ENCODE measurements around the gene VPS37D.
A peak's percentile ranks its signal among the peaks of the same experiment; 100 is the strongest.
"Not testable (repeated sequence)": the region's sequence is repeated elsewhere in the genome, so short reads cannot be mapped to it uniquely, and the experiment has no call there.

The VPS37D gene

DNA sequence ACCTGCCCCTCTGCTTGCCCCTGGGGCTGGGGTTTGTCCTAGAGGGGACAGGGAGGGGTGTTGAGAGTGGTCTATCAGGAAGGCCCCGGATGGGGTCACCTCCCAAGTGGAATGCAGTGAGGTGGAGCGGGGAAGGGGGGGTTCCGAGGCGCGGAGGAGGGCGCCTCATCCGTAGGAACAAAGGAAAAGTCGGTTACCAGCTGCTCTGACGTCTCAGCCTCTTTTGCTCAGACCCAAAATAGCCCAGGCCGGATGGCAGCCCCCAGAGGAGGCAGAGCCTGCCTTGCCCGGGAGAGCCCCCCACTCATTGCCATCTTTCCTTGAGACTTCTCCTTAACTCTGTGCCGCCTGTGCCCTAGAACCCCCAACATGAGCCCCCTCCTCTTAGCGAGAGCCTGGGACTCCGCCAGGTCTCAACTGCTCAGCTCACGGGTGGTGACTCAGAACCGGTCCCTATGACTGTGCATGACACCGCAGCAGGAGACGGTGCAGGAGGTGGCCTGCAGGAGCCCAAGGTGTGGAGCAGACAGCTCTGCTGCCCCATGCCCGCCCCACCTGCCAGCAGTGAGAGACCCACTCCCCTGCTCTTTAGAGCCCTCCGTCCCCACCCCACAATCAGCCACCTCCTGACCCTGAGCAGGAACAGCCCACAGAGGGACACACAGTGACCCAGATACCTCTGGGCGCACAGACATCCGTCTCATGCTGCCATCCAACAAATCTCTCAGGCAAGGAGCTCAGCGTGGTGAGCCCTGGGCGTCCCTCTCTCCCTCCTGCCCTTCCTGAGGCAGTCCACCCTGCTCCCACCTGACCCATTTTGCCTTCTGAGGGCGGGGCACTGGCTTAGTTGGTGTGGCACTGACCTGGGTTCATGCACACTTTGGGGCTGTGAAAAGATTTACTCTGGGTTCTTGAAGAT, 38.8 kb downstream of the VPS37D start:
- DNase-seq: peak in 1 of 14 donors; percentile 55

DNA sequence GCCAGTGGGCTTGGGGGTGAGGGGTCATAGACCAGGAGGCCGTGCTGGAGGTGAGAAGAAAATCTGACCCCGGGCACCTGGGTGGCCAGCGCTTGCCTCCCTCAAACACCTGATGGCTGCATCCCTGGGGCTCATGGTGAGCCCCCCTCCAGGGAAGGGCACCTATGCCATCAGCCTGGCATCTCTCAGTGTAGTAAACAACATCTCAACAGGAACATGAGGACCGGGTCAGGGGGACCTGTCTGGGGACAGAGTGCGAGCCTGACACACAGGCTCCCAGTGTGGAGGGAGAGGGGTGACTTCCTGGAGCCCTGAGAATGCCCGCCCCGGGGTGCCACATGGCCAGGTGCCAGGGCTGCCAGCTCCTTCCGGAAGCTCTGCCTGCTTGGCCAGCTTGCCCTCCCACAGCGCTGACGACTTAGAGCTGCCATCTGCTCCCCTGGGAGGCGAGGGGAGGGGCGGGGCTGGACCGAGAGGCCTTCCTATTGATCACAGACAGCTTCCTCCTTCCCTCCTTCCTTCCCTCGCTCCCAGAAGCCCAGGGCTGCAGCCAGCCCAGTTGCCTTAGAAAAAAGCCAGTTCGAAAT, 39.5 kb downstream of the VPS37D start:
- DNase-seq: peak in 2 of 14 donors; percentile 29 to 31

DNA sequence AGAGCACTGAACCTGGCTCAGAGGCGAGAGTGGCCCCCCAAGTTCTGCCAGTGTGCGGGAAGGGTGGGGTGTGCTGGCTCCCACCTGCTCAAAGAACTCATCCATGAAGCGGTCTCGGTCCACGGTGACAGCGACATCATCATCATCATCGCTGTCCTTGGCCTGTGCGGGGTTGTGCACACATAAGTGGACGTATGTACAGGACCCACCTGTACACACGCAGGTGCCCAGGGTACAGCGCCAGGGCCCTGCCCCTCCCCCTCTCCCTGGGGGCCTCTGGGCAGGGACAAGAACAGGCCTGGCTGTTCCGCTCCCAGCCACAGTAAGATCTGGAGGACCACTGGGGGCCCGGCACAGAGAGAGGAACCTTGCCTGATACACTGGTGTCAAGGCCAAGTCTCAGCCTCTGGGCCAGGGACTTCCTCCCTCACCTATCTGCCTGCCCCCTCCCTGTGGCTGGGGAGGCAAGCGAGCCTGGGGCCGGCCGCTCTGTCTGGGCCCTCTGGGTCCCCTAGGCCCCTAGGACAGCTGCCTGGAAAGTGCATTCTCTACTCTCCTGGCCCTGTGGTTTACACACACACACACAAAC, 41.4 kb downstream of the VPS37D start:
- DNase-seq: no peak

DNA sequence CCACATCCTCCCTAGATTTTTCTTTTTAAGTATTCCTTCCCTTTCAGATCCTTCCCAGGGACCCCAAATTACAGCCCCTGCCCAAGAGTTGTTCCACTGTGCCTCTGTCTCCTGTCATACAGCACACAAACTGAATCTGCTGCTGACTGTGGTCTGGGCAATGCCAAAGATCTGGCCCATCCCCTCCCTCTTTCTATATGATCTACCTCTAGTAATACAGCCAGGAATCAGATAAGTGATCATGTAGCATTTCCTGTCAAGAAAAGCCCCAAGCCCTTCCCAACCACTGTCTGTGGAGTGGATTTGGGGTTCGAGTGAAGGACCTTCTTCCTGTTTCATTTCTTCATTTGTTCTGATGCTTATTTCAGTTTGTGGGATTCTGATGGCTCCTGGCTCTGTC, 45.1 kb downstream of the VPS37D start:
- no peak for DNase-seq

DNA sequence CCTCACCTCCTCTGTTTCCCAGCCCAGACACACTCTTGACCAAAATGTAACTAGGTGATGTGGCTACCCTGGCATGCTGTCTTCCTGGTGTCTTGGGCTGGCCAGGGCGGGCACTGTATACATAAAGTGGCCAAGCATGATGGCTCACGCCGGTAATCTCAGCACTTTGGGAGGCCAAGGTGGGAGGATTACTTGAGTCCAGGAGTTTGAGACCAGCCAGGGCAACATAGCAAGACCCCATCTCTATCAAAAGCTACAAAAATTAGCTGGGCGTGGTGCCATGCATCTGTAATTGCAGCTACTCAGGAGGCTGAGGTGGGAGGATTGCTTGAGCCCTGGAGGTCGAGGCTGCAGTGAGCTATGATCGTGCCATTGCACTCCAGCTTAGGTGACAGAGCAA, 45.7 kb downstream of the VPS37D start:
- DNase-seq: not testable (repeated sequence)

DNA sequence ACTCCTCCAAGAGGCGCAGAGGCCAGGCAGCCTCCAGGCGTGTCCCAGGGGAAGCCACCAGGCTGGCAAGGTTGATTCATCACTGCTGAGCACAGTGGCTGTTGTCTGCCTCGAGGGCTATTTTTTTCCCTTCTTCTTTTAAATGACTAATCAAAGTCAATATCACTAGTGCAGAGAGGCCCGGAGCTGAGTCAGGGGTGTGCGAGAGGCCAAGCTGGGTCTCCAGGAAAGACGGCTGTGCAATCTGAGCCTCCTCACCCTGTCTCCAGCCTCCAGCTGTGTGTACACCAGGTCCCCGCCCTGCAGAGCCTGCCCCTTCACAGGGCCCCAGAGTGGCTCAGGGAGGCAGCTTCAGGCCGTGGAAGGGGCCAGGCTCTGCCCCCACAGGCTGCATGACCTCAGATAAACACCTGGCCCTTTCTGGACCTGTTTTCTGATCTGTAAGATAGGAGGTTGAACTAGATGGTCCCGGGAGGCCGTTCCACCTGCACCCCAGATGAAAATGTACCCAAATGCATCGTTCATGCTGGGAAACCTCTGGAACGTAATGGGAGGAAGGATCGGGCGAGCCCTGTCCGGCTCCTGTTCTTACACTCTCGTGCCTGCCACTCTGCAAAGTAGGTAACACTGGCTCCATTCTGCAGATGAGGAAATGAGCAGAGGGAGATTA, 48.2 kb downstream of the VPS37D start:
- no peak for DNase-seq

DNA sequence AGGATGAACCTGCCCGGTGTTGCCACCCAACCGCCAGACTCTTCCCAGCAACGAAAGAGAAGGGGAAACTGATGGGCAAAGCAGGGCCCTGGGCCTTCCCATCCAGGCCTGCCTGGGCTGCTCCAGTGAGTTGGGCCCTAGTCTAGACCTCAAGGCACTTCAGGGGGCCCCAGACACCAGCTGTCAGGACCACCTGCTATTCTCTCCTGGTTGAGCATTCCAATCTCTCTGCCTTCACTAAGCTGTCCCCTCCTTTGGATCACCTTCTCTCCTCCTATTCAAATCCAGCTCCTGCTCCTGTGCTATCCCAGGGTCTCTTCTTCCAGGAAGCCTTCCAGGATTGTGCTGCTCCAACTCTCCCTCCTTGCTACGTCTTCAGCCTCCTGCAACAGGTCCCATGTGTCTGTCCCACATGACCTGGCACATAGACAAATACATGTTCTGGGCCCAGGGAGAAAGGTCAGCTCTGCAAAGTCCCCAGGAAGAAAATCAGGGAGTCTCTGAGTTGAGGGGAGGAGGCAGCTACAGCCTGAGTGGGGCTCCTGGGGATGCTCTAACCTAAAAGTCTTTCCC, 48.8 kb downstream of the VPS37D start:
- DNase-seq: no peak

DNA sequence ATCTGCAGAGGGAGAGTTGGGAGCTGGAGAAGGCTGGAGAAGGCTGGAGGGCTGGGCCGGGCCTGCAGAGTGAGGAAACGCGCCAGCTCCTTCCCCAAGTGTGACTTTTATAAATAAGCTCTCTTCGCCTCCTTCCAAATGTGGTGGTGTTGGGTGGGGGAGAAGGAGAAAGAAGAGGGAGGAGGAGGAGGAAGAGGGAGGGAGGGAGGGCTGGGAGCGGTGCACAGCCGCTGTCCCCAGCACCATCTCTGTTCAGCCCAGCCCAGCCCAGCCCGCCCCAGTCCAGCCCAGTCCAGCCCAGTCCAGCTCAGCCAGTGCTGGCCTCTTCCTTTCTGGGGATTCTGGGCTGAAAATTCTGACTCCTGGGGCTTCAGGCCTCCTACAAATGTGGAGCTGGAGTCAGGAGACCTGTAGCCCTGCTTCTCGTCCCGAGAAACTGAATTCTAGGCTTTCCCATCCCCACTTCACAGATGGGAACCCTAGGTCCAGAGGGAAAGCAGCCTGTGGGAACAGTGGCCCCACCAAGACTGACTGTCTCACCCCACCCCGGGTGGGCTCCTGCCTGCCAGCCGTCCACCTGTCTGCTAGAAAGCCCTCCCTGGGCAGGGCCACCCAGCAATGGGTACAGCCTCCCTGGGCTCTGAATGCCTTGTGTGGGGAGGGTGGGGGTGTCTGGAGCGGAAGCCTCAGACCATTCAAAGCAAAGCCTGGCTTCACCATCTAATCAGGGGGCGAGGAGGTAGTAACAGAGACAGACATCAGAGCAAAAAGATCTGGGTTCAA, 49.6 kb downstream of the VPS37D start:
- DNase-seq: peak in 1 of 14 donors; percentile 40

DNA sequence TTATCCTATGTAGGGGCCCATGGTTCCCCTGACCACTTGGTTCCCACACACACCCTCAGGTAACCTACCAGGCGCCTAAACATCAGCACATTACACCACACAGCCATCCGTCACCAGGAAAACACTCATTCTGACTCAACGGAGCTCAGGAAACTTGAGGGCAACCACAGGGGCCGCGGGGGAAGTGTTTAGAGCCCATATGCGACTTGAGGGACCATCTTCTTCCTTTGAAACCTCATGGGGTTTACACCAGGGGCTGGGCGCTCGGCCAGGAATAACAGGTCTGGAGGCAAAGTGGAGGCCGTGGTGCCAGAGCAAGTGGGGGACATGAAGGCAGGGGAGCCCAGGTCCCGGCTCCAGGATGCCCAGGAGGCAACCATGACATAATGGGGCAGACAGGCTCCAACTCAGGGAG, 50.4 kb downstream of the VPS37D start:
- peak in 2 of 14 donors; percentile 7 to 27 for DNase-seq

DNA sequence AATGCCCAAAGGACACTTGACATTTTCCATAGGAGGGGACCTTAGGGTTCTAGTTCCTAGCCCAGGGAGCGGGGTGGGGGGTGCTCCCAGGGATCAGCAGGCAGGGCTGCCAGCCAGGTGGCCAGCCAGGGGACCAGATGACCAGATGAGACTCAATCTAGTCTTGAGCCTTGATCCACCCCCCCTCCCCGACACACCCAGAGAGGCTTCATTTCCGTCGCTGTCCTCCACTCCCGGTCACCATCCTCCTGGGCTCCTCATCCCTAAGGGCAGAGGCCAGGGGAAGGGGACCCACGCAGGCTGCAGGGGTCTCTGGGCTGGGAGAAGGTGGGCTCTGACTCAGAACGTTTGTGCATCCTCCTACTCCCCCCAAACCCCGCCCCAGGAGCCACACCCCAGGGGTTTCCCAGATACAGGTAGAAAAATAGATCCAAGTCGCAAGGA, 50.8 kb downstream of the VPS37D start:
- DNase-seq: no peak

DNA sequence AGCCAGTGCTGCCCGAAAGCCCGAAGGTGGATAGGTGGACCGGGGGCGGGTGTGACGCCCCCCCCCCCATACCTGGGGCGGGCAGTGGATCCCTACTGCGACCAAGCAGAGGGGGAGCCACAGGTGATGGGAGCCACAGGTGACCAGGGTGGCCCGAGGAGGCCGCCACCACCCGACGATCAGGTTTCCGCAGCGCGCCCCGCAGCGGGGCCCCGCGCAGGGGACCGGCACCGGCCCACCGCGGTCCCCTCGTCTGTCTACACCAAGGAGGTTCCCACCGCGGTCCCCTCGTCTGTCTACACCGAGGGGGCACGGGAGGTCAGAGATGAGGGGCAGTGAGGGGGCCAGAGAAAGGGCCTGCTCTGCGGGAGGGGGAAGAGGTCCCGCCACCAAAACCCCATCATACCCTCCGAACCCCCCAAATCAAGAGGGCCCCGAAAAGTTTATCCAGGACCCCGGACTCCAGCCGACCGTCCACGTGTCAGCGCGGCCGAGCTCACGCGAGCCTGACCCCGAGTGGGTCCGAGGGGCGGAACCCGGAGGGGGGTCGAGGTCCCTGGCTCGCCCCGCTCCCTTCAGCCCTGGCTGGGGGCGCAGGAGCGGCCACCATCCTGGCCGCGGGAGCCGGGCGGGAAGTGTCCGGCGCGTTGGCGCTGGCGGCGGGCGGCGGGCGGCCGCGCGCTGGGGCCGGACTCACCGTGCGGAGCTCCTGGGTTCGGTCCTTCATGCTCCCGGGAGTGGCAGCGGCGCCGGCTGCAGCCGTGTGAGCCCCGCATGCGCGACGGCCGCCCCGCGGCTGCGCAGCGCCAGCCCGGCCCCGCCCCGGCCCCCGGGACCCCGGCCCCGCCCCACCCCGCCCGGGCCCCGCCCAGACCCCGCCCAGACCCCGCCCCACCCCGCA, 51.5 kb downstream of the VPS37D start, which contains the start of gene STX1A:
Gene STX1A (minus strand): TSS at position 765 of the 901 bp plus-strand sequence. CDS start 38 bp downstream, at position 727.
- DNase-seq: peak in 11 of 14 donors; percentile 15 to 83 (median 49)

DNA sequence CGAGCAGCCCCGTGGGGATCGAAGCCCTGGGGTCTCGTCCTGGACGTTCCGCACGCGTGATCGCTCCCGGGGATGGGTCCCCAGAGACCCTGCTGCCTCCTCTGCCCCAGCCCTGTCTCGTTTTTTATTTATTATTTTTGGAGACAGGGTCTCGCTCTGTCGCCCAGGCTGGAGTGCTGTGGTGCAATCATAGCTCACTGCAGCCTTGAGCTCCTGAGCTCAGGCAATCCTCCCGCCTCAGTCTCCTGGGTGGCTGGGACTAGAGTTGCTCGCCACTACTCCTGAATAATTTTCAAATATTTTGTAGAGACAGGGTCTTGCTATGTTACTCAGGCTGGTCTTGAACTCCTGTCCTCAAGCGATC, 52.2 kb downstream of the VPS37D start:
- DNase-seq: no peak

DNA sequence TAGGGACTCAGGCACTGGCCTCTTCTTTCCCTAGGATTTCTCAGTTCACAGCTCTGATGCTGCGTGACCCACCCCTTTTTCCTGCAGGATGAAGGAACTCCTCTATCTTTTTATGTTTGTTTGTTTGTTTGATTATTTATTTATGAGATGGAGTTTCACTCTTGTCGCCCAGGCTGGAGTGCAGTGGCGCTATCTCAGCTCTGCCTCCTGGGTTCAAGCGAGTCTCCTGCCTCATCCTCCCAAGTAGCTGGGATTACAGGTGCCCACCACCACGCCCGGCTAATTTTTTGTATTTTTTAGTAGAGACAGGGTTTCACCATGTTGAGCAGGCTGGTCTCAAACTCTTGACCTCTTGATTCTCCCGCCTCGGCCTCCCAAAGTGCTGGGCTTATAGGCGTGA, 52.8 kb downstream of the VPS37D start:
- not testable (repeated sequence) for DNase-seq

DNA sequence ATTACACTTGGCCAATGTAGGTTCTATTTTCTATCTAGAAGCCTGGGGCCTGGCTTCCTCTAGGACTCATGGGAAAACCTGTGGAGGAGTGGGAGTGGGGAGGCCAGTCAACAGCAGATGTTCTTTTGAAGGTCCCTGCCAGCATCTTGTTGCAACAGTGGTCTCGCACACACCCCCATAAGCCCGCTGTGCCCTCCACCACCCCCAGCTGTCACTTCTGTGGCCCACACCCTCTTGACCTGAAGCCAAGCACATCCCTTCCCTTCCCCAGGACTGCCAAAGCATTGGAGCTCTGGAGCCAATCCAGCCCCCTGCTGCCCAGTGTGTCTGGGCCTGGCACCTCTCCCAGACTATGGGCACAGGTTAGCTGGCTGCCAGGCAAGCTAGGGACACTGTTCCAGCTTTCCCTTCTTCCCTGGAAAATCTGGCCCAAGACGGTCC, 53.8 kb downstream of the VPS37D start:
- DNase-seq: peak in 11 of 14 donors; percentile 6 to 95 (median 70)

Data from C1 segment of cervical spinal cord (tissue), 14 donors.